ENCODE results near the gene GALNTL6.

The GALNTL6 gene

DNA sequence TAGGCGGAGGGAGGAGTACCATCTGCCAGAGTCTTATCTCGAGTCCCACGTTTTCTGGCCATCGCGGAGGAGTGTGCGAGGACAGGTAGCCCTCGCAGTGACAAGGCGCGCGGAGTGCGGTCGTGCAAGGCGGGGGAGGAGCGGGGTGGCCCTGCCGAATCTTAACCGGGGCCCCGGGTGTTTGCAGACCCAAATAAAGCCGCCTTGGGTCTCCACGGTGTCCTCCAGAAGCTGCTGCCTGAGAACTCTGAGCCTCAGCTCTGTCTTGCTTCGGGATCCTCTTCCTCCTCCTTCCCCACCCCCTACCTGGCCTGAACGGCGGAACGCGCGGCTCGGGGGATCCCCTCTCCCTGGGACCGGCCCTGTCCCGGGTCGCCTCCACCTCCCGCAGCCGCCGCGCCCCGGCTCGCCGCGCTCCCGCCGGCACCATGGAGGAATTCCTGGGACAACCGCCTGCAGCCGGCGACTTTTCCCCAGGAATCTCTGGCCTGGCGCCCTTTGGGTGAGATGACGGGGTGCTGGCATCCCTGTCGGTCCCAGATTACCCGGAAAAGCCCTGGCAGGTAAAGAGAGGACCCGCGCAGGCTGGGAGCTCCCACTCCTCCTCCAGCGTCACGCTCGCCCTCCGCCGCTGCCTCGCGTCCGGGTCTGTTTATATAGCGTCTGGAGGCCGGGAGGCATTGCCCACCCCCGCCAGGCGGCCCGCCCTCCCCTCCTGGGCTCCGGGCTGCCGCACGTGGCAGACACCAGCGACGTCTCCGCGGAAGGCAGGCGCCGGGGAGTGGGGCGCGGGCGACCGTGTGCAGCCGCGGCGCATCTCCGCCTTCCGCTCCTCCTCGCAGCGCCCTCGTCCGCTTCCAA, at the start of gene GALNTL6:
Gene GALNTL6 (plus strand): TSS at position 740 of the 861 bp plus-strand sequence.
- no peak within 1 kb of the TSS for H2AFZ ChIP-seq (ENCODE audit: low read length)
- no peaks in the 10 kb centered on the region for H3K27me3 ChIP-seq (ENCODE audit: insufficient read depth, low read length, poor library complexity, severe bottlenecking)
- no peaks in the 10 kb centered on the region for H3K9me2 ChIP-seq (replicated peaks; ENCODE audit: low read depth, low read length)
- H3K4me1 ChIP-seq (ENCODE audit: insufficient read depth, low read length, poor library complexity, severe bottlenecking), result no peaks in the 10 kb centered on the region
- no peaks in the 10 kb centered on the region for H3K9me3 ChIP-seq (ENCODE audit: insufficient read depth, low read depth, low read length)
- no peak within 1 kb of the TSS for H3K4me3 ChIP-seq (ENCODE audit: low read length, poor library complexity, severe bottlenecking)
- TF ChIP-seq, protein P1, sequence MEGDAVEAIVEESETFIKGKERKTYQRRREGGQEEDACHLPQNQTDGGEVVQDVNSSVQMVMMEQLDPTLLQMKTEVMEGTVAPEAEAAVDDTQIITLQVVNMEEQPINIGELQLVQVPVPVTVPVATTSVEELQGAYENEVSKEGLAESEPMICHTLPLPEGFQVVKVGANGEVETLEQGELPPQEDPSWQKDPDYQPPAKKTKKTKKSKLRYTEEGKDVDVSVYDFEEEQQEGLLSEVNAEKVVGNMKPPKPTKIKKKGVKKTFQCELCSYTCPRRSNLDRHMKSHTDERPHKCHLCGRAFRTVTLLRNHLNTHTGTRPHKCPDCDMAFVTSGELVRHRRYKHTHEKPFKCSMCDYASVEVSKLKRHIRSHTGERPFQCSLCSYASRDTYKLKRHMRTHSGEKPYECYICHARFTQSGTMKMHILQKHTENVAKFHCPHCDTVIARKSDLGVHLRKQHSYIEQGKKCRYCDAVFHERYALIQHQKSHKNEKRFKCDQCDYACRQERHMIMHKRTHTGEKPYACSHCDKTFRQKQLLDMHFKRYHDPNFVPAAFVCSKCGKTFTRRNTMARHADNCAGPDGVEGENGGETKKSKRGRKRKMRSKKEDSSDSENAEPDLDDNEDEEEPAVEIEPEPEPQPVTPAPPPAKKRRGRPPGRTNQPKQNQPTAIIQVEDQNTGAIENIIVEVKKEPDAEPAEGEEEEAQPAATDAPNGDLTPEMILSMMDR (conservative IDR thresholded peaks at IDR 0.05; ENCODE audit: low read length), result no peak
- no peak for TF ChIP-seq EZH2phosphoT487 (IDR thresholded peaks at IDR 0.05; ENCODE audit: borderline replicate concordance)
- no peak within 1 kb of the TSS for H3K9ac ChIP-seq (ENCODE audit: low read depth, low read length, poor library complexity, severe bottlenecking)
- H3K4me2 ChIP-seq (ENCODE audit: low read depth, low read length, poor library complexity, severe bottlenecking), result no peak within 1 kb of the TSS
- H4K20me1 ChIP-seq (ENCODE audit: insufficient read depth, low read length, poor library complexity, severe bottlenecking), result no peaks in the 10 kb centered on the region
- H3F3A ChIP-seq (ENCODE audit: low read depth), result no peaks in the 10 kb centered on the region
- no peaks in the 10 kb centered on the region for H3K36me3 ChIP-seq (ENCODE audit: insufficient read depth, low read length)
- no peaks in the 10 kb centered on the region for H3K79me2 ChIP-seq (ENCODE audit: insufficient read depth, low read length)

DNA sequence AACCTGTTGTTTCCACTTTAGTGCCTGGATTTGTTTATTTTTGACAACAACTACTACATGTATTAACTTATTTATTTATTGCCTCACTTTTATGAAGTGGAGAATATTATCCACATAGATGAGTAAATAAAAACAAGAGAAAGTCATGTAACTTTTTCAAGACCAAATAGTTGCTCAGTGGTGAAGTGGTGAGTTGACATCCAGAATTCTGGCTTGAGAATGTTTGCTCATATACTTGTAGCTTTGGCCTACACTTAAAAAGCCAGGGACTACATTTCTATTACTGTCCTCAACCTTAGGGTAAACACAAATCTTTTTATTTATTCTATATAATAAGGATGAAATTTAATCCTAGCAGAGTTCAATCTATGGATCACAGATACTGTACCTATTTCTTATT, 47.7 kb upstream of the GALNTL6 start:
- H3K9me2 ChIP-seq (replicated peaks; ENCODE audit: low read depth, low read length), result no peaks in the 10 kb centered on the region
- no peak overlapping the region for H2AFZ ChIP-seq (ENCODE audit: low read length)
- no peaks in the 10 kb centered on the region for H3K27me3 ChIP-seq (ENCODE audit: insufficient read depth, low read length, poor library complexity, severe bottlenecking)
- H3K9me3 ChIP-seq (ENCODE audit: insufficient read depth, low read depth, low read length), result no peaks in the 10 kb centered on the region
- H3F3A ChIP-seq (ENCODE audit: low read depth), result no peaks in the 10 kb centered on the region
- TF ChIP-seq, protein P1 (conservative IDR thresholded peaks at IDR 0.05; ENCODE audit: low read length), result no peak
- TF ChIP-seq EZH2phosphoT487 (IDR thresholded peaks at IDR 0.05; ENCODE audit: borderline replicate concordance), result no peak
- no peaks in the 10 kb centered on the region for H3K4me1 ChIP-seq (ENCODE audit: insufficient read depth, low read length, poor library complexity, severe bottlenecking)
- H3K79me2 ChIP-seq (ENCODE audit: insufficient read depth, low read length), result no peaks in the 10 kb centered on the region
- no peak overlapping the region for H3K9ac ChIP-seq (ENCODE audit: low read depth, low read length, poor library complexity, severe bottlenecking)
- H3K4me2 ChIP-seq (ENCODE audit: low read depth, low read length, poor library complexity, severe bottlenecking), result no peak overlapping the region
- H3K36me3 ChIP-seq (ENCODE audit: insufficient read depth, low read length), result no peaks in the 10 kb centered on the region
- no peaks in the 10 kb centered on the region for H4K20me1 ChIP-seq (ENCODE audit: insufficient read depth, low read length, poor library complexity, severe bottlenecking)
- H3K4me3 ChIP-seq (ENCODE audit: low read length, poor library complexity, severe bottlenecking), result no peak overlapping the region

DNA sequence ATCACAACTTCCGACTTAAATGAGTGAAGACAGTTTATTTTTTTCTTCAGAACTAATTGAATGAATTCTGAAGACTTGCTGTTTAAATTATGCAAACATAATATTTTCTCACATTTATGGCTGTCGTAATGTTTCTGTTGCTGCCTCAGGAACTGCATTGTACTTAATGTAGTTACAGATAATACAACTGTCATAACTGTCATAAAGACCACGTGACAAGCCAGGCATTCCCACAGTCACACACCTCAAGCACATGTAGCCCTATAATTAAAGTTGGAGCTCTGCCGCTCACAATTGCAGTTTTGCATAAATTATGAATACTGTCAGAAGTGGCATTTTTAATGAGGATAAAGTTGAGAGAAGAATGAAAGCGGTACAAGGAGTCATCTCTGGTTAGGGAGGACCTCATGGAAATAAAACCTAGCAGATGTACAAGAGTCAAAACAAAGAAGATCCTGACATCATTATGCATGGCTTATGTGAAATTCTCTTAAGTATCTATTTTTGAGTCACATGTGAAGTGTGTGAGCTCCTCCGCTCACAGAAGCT, 38.5 kb upstream of the GALNTL6 start:
- H3K36me3 ChIP-seq (ENCODE audit: insufficient read depth, low read length), result no peaks in the 10 kb centered on the region
- H2AFZ ChIP-seq (ENCODE audit: low read length), result no peak overlapping the region
- no peaks in the 10 kb centered on the region for H3K9me2 ChIP-seq (replicated peaks; ENCODE audit: low read depth, low read length)
- H3K79me2 ChIP-seq (ENCODE audit: insufficient read depth, low read length), result no peaks in the 10 kb centered on the region
- H3K9me3 ChIP-seq (ENCODE audit: insufficient read depth, low read depth, low read length), result no peaks in the 10 kb centered on the region; the same call in 1 of the 2 replicates
- TF ChIP-seq, protein P1 (conservative IDR thresholded peaks at IDR 0.05; ENCODE audit: low read length), result no peak
- no peak for TF ChIP-seq EZH2phosphoT487 (IDR thresholded peaks at IDR 0.05; ENCODE audit: borderline replicate concordance)
- H3F3A ChIP-seq (ENCODE audit: low read depth), result no peaks in the 10 kb centered on the region
- H4K20me1 ChIP-seq (ENCODE audit: insufficient read depth, low read length, poor library complexity, severe bottlenecking), result no peaks in the 10 kb centered on the region
- H3K4me1 ChIP-seq (ENCODE audit: insufficient read depth, low read length, poor library complexity, severe bottlenecking), result peaks cover 3% of the 10 kb centered on the region
- H3K4me2 ChIP-seq (ENCODE audit: low read depth, low read length, poor library complexity, severe bottlenecking), result no peak overlapping the region
- no peak overlapping the region for H3K9ac ChIP-seq (ENCODE audit: low read depth, low read length, poor library complexity, severe bottlenecking)
- no peaks in the 10 kb centered on the region for H3K27me3 ChIP-seq (ENCODE audit: insufficient read depth, low read length, poor library complexity, severe bottlenecking)
- no peak overlapping the region for H3K4me3 ChIP-seq (ENCODE audit: low read length, poor library complexity, severe bottlenecking)
